ENCODE results near the gene SCRN2.

- TF ChIP-seq POLR2A (IDR thresholded peaks at IDR 0.05; ENCODE audit: low read depth, low read length) (no peak), POLR2AphosphoS5 (IDR thresholded peaks at IDR 0.05; ENCODE audit: low read depth, low read length) (no peak)
These were observed 2.3 kb upstream of the SCRN2 start for GRCh38 chr17:47843391-47843730.
